Mucosa of descending colon (tissue), 3 donors: ENCODE data around the gene PTDSS2. TPM values are rescaled to one million over a fixed set of nuclear protein-coding genes. Genes with fewer than 3 reads are reported as not detected.

Experiments used
- ATAC-seq: fragments of 200-7000 bp; cut with Tn5 transposase; one replicate; pipeline ENCODE4 v1.9.1; 2020; ENCODE audit warnings: mild to moderate bottlenecking, moderate library complexity
- DNase-seq, 3 donors: peaks; one replicate each; pipeline ENCODE4 v3.0.0-alpha.2; 2020
- H3K36me3 ChIP-seq: fragments of 200-600 bp; one replicate; pipeline ENCODE4 v1.8.0; 2021; ENCODE audit warnings: low read depth, mild to moderate bottlenecking
- H3K4me1 ChIP-seq: fragments of 200-600 bp; one replicate; pipeline ENCODE4 v1.8.0; 2021; ENCODE audit warnings: low read depth, mild to moderate bottlenecking
- H3K4me3 ChIP-seq: fragments of 200-600 bp; one replicate; pipeline ENCODE4 v1.8.0; 2021; ENCODE audit warnings: mild to moderate bottlenecking
- H3K9me3 ChIP-seq: fragments of 200-600 bp; one replicate; pipeline ENCODE4 v1.8.0; 2021; ENCODE audit warnings: mild to moderate bottlenecking
- intact Hi-C, 2 donors: fragments of 100-400 bp; cut with DNase I in 1 of 2; cut with micrococcal nuclease in 1 of 2; formaldehyde crosslinking; loops; one replicate each; pipeline versions ENCODE4 v1.11.0 to v1.11.1; 2022; cut with DNase I, micrococcal nuclease
- total RNA-seq, 3 donors: library from RNA; stranded (reverse); fragmentation: NEBNext Ultra II Directional in 2 of 3; extraction: Animal tissue kit (Norgen Biotek cat#: 25700) in 2 of 3; gene quantifications; one replicate each; pipeline versions ENCODE4 v1.2.1 to v1.2.4, GENCODE V29; 2021 to 2023
- TF ChIP-seq, protein P1 (sequence below): fragments of 200-600 bp; IDR thresholded peaks from one replicate; pipeline ENCODE4 v1.8.0; 2022; ENCODE audit warnings: antibody characterized with exemption, mild to moderate bottlenecking
- donor health status: DM: no; HTN: no; CAD: no; lungs with moderate emphysema.
- donor health status: DM: no; HTN: no; CAD: no.
- donor health status: DM: no; HTN: yes; CAD: no.

PTDSS2 gene
- total RNA-seq, 3 donors from 2014 or later = 19.2 to 34.8 (median 27.3) TPM

GRCh38 chr11:526192-526591, 76.1 kb downstream of the PTDSS2 start:
- intact Hi-C loops = no loop called here
- DNase-seq (peak in 1 of 3 donors; percentile 17), ATAC-seq (no peak)
- TF ChIP-seq, protein P1, sequence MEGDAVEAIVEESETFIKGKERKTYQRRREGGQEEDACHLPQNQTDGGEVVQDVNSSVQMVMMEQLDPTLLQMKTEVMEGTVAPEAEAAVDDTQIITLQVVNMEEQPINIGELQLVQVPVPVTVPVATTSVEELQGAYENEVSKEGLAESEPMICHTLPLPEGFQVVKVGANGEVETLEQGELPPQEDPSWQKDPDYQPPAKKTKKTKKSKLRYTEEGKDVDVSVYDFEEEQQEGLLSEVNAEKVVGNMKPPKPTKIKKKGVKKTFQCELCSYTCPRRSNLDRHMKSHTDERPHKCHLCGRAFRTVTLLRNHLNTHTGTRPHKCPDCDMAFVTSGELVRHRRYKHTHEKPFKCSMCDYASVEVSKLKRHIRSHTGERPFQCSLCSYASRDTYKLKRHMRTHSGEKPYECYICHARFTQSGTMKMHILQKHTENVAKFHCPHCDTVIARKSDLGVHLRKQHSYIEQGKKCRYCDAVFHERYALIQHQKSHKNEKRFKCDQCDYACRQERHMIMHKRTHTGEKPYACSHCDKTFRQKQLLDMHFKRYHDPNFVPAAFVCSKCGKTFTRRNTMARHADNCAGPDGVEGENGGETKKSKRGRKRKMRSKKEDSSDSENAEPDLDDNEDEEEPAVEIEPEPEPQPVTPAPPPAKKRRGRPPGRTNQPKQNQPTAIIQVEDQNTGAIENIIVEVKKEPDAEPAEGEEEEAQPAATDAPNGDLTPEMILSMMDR = no peak
- H3K4me3 ChIP-seq = no peak overlapping the region
- no peaks in the 10 kb centered on the region for H3K9me3 ChIP-seq
- no peaks in the 10 kb centered on the region for H3K36me3 ChIP-seq
- H3K4me1 ChIP-seq = no peaks in the 10 kb centered on the region

DNA sequence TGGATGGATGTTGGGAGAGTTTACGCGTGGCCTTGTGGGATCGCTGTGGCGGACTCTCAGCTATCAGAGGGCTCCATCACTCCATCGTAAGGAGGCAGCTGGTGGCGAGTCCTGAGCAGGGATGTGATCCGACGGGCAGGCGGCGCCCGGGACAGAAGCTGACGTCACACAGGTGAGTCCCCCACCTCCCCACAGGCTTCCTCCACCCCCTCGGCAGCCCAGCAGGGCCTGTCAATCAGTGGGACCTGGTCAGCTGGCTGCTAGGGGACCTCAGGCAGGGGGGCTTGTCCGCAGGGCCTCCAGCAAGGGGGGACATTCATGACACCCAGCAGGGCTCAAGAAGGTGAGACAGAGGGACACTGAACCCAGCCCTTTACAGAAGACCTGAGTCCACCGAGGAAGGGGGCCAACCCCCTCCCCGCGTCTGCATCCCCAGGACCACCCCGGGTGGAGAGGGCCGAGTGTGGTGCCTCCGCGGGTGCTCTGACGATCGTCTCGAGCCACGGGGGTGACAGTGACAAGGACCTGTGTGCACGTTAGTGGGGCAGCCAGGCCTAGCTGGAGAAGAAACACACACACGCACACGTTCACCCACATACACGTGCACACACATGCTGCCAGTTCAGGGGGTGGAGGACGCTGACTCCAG, 78.2 kb downstream of the PTDSS2 start:
- H3K36me3 ChIP-seq = no peaks in the 10 kb centered on the region
- ATAC-seq (no peak), DNase-seq (peak in 1 of 3 donors; percentile 21)
- H3K9me3 ChIP-seq = no peaks in the 10 kb centered on the region
- TF ChIP-seq, protein P1 = no peak
- no peaks in the 10 kb centered on the region for H3K4me1 ChIP-seq
- intact Hi-C loops = no loop called here
- H3K4me3 ChIP-seq = no peak overlapping the region

GRCh38 chr11:528815-529727, 79.0 kb downstream of the PTDSS2 start:
- ATAC-seq = no peak
- TF ChIP-seq, protein P1 = no peak
- no peaks in the 10 kb centered on the region for H3K9me3 ChIP-seq
- H3K4me1 ChIP-seq = peaks cover 6% of the 10 kb centered on the region
- H3K4me3 ChIP-seq = no peak overlapping the region
- intact Hi-C loops = no loop called here
- DNase-seq = peak in 1 of 3 donors; percentile 18
- no peaks in the 10 kb centered on the region for H3K36me3 ChIP-seq

DNA sequence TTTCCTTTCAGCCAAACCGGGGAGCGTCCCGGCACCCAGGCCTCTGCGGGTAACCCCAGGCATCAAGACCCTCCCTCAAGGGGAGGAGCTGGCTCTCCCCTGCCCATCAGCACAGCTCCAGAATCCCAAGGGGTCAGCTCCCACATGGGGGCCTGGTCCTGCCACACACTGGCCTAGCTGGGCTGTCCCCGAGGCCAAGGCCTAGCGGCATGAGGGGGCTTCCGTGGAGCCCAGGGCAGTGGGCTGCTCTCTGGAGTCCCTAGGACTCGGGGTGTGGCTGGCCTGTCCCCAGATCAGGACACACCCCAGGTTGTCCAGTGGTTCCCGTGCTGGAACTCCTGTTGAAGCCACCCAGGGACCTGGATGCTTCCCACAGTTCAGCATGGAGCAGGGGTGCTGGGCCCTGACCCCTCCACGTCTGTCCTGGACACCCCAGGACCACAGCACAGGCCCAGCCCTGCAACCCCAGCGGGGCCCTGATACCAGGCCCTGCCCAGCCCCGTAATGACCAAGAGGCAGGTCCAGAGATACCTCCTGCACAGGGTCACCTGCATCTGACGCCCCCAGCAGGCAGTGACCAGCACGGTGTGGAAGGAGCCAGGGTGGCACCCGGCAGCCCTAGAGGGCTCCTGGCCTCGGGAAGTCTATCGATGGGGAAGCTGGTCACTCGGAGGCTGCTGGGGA, 79.8 kb downstream of the PTDSS2 start:
- ATAC-seq = no peak
- Histone ChIP-seq H3K4me3 (no peak overlapping the region), H3K9me3 (no peaks in the 10 kb centered on the region), H3K36me3 (no peaks in the 10 kb centered on the region), H3K4me1 (peaks cover 12% of the 10 kb centered on the region)
- TF ChIP-seq, protein P1 = no peak
- peak in 1 of 3 donors; percentile 27 for DNase-seq
- intact Hi-C loops = no loop called here

DNA sequence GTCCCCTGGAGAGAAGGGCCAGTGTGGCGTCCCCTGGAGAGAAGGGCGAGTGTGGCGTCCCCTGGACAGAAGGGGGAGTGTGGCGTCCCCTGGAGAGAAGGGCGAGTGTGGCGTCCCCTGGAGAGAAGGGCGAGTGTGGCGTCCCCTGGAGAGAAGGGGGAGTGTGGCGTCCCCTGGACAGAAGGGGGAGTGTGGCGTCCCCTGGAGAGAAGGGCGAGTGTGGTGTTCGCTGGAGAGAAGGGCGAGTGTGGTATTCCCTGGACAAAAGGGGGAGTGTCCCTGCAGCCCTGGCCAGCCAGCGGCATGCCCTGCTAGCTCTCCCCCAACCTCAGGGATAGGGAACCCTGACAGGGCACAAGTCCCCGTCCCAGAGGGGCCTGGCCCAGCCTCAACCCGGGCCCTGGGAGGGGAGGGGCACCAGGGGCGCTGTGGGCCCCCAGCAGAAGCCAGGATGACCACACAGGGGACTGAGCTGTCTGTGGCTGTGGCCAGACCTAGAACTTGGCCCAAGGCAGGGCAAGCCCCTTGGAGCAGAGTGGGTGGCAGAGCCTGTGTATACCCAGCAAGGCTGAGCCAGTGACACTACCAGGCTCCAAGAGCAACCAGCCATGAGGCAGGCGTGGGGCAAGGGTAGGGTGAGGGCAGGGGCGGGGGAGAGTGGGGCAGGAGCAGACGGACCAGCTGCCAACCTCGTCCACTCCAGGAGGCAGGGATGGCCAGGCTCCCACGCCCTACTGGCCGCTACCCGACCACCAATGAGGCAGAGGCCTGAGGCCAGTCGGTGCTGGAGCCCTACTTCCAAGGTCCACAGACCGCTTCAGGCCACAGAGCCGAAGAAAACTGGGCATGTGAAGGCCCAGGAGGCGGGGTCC, 81.1 kb downstream of the PTDSS2 start:
- Histone ChIP-seq H3K4me1 (peaks cover 12% of the 10 kb centered on the region), H3K36me3 (no peaks in the 10 kb centered on the region), H3K9me3 (no peaks in the 10 kb centered on the region), H3K4me3 (no peak overlapping the region)
- intact Hi-C loops = no loop called here
- TF ChIP-seq, protein P1 = no peak
- ATAC-seq = no peak
- no peak for DNase-seq
